Measurements from ENCODE around the gene ADM2.

The ADM2 gene

GRCh38 chr22:50485221-50486131 is 4.1 kb downstream of the ADM2 start:
- no peak for DNase-seq

GRCh38 chr22:50486561-50487289 is 5.4 kb downstream of the ADM2 start, which contains the start of gene MIOX:
Gene MIOX (plus strand): TSS chr22:50486859. CDS start chr22:50486898, 39 bp downstream.
- no peak for DNase-seq

DNA sequence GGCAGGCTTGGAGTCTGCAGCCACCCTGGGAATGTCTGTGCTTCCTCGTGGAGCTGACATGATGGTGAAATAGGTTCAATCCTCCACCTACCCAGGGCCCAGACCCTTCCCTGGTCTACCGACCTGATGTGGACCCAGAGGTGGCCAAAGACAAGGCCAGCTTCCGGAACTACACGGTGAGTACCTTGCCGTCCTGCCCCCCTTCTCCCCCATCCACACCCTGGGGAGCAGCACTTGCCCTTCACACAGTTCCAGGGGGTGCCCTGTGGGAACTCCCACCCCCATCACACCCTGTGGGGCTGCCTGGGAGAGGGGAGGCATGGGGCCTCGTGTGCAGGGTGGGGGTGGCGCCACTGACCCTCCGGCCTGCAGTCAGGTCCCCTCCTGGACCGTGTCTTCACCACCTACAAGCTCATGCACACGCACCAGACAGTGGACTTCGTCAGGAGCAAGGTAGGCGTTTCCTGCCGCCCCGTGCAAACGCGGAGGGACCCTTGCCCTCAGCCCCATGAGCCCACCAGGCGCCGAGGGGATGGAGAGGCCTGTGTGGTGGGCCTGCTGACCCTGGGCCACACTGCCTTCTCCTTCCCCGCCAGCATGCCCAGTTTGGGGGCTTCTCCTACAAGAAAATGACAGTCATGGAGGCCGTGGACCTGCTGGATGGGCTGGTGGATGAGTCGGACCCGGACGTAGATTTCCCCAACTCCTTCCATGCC is 6.1 kb downstream of the ADM2 start:
- DNase-seq = no peak

DNA sequence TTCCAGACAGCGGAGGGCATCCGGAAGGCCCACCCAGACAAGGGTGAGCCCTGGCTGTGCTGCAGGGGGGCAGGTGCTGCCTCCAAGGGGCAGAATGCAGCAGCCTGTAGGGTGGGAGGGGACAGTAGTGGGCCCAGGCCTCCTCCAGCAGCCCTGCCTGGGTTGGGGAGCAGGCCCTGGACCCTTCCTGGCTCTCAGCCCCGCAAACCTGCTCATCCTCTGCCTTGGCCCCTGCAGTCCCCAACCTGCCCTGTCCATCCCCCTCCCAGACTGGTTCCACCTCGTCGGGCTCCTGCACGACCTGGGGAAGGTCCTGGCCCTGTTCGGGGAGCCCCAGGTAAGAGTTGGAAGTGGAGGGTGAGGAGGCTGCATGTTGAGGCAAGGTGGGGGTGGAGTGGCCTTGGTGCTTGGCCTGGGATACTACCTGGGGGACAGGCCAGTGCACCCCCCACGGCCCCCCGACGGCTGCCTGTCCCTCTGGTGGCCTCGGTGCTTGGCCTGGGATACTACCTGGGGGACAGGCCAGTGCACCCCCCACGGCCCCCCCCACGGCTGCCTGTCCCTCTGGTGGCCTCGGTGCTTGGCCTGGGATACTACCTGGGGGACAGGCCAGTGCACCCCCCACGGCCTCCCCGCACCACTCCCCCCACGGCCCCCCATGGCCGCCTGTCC is 6.8 kb downstream of the ADM2 start:
- no peak for DNase-seq

DNA sequence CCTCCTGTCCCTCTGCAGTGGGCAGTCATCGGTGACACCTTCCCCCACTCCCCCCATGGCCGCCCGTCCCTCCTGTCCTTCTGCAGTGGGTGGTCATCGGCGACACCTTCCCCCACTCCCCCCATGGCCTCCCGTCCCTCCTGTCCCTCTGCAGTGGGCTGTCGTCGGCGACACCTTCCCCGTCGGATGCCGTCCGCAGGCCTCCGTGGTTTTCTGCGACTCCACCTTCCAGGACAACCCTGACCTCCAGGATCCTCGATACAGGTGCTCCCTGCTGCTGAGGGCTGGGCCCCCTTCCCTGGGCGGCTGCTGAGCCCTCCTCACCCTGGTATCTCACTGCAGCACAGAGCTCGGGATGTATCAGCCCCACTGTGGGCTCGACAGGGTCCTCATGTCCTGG is 7.5 kb downstream of the ADM2 start:
- DNase-seq = no peak

DNA sequence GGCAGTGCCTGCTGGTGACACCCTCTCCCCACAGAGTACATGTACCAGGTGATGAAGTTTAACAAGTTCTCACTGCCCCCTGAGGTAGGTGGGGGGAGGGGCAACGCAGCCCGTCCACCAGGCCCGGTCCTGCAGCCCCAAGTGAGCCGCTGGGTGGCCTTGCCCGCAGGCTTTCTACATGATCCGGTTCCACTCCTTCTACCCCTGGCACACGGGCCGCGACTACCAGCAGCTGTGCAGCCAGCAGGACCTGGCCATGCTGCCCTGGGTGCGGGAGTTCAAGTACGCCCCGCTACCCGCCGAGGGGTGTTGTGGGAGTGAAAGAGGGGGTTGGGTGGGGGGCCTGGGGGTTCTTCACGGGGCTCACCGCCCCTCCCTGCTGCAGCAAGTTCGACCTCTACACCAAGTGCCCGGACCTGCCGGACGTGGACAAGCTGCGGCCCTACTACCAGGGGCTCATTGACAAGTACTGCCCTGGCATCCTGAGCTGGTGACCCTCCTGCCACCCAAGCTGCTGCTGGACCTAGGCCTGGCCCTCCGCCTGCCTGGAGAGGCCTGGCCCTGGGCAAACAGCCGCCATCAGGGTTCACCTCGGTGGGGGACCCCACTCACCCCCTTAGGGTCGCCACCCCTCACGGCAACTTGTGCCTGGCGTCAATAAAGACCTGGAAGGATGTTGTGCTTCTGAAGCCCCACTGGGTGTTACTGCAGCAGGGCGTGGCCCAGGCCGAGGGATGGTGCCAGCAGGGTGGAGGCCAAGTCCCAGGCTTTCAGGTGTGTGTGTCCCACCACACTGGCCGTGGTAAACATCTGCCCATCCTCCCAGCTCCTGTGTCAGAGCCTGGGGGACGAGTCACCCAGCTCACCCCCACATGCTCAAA is 8.3 kb downstream of the ADM2 start:
- DNase-seq = no peak

GRCh38 chr22:50490531-50491308 is 9.4 kb downstream of the ADM2 start:
- DNase-seq = no peak

GRCh38 chr22:50497093-50497492 is 15.8 kb downstream of the ADM2 start:
- no peak for DNase-seq

DNA sequence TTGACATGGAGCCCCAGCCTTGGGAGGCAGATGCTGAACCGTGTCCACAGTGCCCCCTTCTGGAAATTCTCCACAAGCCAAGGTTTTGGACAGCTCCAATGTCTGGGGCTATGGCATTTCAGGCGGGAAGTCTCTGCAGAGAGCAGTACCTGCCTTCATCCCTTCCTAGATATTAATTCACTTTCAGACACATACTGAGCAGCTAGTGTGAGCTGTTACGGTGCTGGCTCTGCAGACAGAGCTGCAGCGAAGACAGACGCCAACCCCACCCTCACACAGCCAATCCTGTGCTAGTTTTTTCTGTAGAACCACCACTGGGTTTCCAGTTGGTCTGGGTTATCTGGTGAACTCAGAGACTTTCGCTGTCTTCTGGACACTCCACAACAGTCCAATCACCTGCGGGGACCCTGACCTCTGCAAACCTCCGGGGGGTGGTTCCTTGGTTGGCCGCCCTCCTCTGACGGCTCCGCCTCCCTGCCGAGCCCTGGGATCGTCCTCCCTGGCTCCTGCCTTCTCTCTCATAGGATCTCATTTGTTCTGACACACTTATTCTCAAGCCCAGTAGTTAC is 17.1 kb downstream of the ADM2 start:
- DNase-seq = peak; percentile 83

- no peak for DNase-seq
These were observed 19.1 kb downstream of the ADM2 start for GRCh38 chr22:50500452-50500851.

- no peak for DNase-seq
These were observed 20.8 kb downstream of the ADM2 start for GRCh38 chr22:50502096-50502495.

- no peak for DNase-seq
These were observed 21.5 kb downstream of the ADM2 start for GRCh38 chr22:50502628-50503474.

- no peak for DNase-seq
These were observed 22.3 kb downstream of the ADM2 start for GRCh38 chr22:50503475-50504145.

GRCh38 chr22:50504369-50505211 is 23.2 kb downstream of the ADM2 start:
- no peak for DNase-seq

DNA sequence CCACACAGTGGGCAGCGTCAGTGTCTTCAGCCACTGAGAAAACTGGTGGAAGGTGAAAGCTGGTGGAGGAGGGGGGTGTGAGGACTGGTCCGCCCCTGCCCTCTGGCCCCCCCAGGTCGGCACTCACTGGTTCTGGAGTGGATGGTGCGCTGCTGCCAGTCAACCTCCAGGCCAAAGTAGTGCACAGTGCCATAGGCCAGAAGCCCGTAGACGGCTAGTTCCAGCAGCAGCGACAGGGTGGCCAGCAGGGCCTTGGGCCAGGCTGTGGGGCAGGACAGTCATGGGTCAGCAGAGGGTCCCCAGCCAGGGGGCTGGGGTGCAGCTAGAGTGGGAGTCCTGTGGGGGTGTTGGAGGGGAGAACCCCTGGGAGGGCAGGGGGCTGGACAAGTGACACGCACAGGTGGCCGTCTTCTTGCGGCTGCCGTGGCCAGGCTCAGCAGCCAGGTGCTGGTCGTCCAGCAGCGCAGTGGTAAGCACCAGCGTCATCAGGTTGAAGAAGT is 24.0 kb downstream of the ADM2 start:
- DNase-seq = no peak

DNA sequence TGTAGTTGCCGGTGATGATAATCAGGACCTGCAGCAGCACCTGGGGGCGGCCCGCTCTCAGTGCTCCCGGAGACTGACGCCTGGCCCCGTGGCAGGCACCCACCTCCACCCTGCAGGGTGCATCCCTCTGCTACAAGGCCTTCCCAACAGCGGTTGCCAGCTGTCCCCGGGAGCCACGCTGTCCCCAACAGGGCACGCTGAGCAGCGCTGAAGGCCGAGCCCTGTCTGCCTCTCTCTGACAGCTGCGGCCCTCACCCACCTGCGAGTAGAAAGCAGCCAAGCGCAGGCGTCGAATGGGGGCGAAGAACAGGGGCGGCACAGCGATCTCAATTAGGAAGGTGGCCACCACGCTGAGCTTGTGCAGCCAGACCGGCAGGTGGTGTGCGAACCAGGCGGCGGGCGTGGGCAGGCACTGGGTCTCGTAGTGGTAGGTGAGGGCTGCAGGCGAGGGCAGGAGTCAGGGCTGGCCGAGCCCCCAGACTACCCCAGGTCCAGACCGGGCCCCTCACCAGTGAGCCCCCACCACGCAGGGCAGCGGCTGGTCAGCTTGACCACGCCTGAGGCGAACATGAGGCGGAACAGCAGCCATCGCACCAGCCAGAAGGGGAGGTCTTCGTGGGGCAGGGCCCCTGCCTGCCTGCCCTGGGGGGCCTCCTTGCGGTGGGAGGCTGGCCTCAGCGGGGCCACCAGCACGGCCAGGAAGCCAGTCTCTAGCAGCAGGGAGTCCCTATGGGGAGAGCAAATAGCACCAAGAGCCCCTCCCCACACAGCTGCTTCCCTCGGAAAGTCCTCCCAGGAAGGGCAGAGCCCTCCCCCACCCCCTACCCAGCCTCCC is 24.6 kb downstream of the ADM2 start:
- no peak for DNase-seq

Measured in CD4-positive, alpha-beta T cell treated with Interleukin-17A for 1 hour (primary cell).